ENCODE data around the gene NELFE.

Gene NELFE

GRCh38 chr6:31906122-31906521 is 52.6 kb downstream of the NELFE start:
- DNase-seq (ENCODE audit: low read depth) = no peak
- TF ChIP-seq, protein P1, sequence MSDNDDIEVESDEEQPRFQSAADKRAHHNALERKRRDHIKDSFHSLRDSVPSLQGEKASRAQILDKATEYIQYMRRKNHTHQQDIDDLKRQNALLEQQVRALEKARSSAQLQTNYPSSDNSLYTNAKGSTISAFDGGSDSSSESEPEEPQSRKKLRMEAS (IDR thresholded peaks at IDR 0.05; ENCODE audit: low read depth, low read length) = no peak
- TF ChIP-seq CTCF (IDR thresholded peaks at IDR 0.05; ENCODE audit: low read depth, low read length) (no peak), POLR2A (IDR thresholded peaks at IDR 0.05; ENCODE audit: extremely low read depth, insufficient read length) (no peak), MYC (IDR thresholded peaks at IDR 0.05; ENCODE audit: low read depth, low read length) (no peak)
- H3K4me3 ChIP-seq (ENCODE audit: low read depth, low read length) = no peak overlapping the region

- no peak overlapping the region for H3K4me3 ChIP-seq (ENCODE audit: low read depth, low read length)
- no peak for TF ChIP-seq POLR2A (IDR thresholded peaks at IDR 0.05; ENCODE audit: extremely low read depth, insufficient read length)
- no peak for TF ChIP-seq MYC (IDR thresholded peaks at IDR 0.05; ENCODE audit: low read depth, low read length)
- TF ChIP-seq, protein P1 (IDR thresholded peaks at IDR 0.05; ENCODE audit: low read depth, low read length) = no peak
- no peak for TF ChIP-seq CTCF (IDR thresholded peaks at IDR 0.05; ENCODE audit: low read depth, low read length)
- DNase-seq (ENCODE audit: low read depth) = no peak
These were observed 53.7 kb downstream of the NELFE start for GRCh38 chr6:31905041-31905440.

DNA sequence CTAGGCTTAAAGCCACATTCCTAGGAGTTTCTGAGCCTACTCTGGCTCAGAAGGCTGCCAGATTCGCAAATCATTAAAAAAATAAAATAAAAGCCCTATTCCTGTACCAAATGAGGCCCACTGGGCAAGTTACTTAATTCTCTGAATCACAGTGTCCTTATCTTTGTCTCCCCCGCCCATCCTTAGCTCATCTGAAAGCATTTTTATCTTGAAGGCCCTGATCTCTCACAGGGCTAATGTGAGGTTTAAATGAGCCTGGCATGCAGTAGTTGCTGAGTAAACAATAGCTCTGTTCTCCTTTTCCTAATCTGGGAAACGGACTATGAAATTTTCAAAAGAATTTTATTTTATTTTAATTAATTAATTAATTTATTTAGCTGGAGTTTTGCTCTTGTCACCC is 54.8 kb downstream of the NELFE start:
- no peak overlapping the region for H3K4me3 ChIP-seq (ENCODE audit: low read depth, low read length)
- no peak for TF ChIP-seq CTCF (IDR thresholded peaks at IDR 0.05; ENCODE audit: low read depth, low read length)
- TF ChIP-seq, protein P1 (IDR thresholded peaks at IDR 0.05; ENCODE audit: low read depth, low read length) = no peak
- no peak for TF ChIP-seq POLR2A (IDR thresholded peaks at IDR 0.05; ENCODE audit: extremely low read depth, insufficient read length)
- no peak for TF ChIP-seq MYC (IDR thresholded peaks at IDR 0.05; ENCODE audit: low read depth, low read length)
- no peak for DNase-seq (ENCODE audit: low read depth)
